ENCODE measurements around the gene SEC61A2.

DNA sequence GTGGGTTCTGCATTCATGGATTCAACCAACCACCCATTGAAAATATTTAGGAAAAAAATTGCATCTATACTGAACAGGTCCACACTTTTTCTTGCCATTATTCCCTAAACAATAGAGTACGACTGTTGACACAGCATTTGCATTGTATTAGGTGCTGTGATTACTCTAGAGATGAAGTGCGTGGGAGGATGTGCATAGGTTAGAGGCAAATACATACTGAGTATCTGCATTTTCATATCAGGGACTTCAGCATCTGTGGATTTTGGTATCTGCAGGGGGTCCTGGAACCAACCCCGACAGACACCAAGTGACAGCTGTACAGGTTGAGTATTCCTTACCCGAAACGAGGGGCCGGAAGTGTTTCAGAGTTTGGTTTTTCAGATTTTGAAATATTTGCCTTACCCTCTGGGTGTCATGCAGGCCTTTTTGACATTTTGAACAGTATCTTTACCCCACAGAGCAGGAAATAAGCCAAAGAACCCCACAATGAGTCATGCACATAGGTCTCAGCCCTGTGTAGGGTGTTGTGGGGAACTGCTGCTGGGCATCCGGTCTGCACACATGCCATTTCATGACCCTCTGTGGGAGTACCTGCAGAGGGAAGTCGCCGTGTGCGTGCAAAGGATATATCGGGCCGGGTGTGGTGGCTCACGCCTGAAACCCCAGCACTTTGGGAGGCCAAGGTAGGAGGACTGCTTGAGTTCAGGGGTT, 51.7 kb downstream of the SEC61A2 start:
- no peak for TF ChIP-seq POLR2A (IDR thresholded peaks at IDR 0.05)
- TF ChIP-seq, protein P1, sequence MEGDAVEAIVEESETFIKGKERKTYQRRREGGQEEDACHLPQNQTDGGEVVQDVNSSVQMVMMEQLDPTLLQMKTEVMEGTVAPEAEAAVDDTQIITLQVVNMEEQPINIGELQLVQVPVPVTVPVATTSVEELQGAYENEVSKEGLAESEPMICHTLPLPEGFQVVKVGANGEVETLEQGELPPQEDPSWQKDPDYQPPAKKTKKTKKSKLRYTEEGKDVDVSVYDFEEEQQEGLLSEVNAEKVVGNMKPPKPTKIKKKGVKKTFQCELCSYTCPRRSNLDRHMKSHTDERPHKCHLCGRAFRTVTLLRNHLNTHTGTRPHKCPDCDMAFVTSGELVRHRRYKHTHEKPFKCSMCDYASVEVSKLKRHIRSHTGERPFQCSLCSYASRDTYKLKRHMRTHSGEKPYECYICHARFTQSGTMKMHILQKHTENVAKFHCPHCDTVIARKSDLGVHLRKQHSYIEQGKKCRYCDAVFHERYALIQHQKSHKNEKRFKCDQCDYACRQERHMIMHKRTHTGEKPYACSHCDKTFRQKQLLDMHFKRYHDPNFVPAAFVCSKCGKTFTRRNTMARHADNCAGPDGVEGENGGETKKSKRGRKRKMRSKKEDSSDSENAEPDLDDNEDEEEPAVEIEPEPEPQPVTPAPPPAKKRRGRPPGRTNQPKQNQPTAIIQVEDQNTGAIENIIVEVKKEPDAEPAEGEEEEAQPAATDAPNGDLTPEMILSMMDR (IDR thresholded peaks at IDR 0.05) = no peak

Data from heart left ventricle (tissue), 13 donors.